NCI-H2081 (cell line): ENCODE data around the gene ZNF749.

Experiments
- DNase-seq, 2 experiments: peaks; one replicate each; lab custom pipeline; 2025; lab: John Stamatoyannopoulos, UW

ZNF749 gene

DNA sequence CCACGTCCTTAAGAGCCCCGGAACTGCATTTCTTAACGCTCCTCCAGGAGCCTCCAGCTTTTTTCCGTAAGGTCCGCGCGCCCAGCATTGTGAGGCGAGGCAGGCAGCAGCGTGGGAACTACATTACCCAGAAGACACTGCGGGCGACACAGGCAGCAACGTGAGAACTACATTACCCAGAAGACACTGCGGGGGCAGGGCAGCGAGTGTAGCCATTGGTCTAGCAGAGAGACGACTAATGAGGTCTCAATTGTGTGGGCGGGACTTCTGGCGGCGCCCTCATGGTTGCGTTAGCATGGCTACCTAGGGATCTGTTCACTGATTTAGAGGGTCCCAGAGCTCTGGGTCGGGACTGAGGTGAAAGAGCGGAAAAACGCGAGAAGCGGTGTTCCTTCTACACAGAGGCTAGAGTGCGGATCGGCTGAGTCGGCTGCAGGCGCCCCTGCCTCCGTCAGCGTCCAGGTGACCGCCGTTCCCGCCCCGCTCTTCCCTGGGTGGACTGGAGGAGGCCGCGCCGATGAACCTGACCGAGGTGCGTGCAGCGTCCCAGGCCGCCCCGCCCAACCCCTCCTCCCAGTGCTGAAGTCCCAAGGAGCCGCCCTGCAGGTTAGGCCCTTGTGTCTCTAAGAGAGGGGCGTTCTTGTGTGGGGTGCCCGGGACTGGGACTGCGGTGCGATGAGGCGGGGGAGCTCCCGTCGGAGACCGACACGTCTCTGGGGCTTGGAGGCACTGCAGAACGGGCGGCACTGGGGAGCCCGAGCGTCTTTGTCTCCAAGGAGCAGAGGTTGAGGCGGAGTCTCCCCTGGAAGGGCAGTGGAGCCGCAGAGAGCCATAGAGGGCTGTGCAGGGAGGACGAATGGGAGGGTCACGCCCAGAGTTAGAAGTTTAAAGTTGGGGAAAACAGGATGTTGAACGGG, at the start of gene ZNF749:
Gene ZNF749, plus strand, starts transcription at position 264 of the 917 bp plus-strand sequence. Its CDS starts 254 bp downstream, at position 518.
- peak; percentile 96 to 98 for DNase-seq

DNA sequence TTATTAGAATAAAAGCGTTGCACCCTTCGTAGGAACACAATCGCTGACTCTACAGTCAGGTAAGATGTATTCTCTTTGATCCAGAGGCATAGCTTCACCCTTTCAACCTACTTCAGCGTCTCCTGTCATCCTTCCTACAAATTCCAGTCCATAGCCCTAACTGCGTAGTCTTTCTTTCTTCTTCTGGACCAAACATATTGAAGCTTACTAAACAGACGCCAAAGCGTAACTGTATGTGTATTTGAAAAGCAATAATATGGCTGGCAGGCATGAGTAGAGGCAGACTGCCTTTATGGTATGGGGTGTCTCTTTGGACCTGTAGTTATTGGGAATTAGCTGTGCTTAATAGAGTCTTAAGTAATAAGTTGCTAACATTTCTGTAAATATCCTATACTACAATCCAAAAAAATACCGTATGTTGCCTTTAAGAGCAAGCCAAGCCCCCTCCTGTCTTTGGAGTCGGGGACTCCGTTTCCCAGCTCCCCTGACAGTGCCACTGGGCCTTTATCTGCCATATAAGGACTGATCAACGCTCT, 45.9 kb upstream of the ZNF749 start:
- DNase-seq, result no peak

DNA sequence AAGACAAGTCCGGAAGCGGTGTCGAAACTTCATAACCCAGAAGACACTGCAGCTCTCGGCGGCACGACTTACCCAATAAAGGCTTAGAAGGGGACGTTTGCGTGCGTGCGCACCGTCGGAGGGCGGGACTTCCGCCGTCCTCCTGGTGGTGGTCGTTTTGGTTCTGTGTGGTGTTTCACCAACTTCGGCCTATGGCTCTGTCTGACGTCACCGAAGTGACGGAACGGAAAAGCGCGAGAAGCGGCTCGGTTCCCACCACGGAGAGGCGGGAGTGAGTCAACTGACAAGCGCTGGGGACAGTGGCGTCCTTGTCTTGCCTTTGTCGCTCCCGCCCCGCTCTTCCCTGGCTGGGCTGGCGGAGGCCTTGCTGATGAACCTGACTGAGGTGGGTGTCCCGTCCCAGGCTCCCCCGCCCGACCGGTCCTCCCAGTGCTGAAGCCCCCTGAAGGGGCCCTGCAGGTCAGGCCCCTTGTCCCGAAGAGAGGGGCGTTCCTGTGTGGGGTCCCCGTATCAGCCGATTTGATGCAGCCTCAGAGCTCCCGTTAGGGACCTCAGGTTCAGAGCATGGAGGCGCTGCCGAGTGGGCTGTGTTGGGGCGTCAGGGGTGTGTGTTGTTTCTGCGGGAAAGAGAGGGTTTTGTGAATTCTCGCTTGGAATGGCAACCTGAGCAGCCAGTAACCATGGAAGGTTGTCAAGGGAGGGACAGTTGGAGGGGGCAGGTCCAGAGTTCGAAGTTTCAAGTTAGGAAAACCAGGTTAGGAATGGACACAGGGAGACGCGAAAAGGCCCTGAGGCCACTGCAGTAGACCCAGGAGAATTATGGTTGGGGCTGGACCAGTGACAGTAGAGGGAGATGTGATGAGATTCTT, 45.2 kb upstream of the ZNF749 start, which contains the start of gene ZNF548:
Gene ZNF548, plus strand, starts transcription at position 125 of the 869 bp plus-strand sequence. Its CDS starts 246 bp downstream, at position 371.
- DNase-seq, result peak; percentile 95 to 98

DNA sequence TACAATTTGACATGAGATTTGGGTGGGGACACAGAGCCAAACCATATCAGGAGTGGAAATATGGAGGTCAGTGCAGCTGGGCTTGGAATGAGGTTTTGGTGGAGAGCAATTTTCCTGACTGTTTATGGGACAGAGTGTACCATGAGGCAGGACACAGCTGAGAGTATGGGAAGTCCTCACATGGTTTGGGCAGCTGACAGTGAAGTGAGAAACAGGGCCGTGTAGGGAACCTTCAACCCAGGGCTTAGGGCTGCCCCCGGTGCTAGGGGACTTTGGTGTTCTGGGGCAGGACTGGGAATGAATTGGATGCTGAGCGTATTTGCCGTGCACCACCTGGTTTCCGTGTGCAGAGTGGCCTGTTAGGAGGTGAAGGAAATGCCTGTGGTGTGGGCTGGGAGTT, 39.4 kb upstream of the ZNF749 start:
- no peak for DNase-seq

DNA sequence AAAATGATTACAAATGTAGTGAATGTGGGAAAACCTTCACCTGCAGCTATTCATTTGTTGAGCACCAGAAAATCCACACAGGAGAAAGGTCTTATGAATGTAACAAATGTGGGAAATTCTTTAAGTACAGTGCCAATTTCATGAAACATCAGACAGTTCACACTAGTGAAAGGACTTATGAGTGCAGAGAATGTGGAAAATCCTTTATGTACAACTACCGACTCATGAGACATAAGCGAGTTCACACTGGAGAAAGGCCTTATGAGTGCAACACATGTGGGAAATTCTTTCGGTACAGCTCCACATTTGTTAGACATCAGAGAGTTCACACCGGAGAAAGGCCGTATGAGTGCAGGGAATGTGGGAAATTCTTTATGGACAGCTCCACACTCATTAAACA, 36.3 kb upstream of the ZNF749 start:
- DNase-seq, result no peak

DNA sequence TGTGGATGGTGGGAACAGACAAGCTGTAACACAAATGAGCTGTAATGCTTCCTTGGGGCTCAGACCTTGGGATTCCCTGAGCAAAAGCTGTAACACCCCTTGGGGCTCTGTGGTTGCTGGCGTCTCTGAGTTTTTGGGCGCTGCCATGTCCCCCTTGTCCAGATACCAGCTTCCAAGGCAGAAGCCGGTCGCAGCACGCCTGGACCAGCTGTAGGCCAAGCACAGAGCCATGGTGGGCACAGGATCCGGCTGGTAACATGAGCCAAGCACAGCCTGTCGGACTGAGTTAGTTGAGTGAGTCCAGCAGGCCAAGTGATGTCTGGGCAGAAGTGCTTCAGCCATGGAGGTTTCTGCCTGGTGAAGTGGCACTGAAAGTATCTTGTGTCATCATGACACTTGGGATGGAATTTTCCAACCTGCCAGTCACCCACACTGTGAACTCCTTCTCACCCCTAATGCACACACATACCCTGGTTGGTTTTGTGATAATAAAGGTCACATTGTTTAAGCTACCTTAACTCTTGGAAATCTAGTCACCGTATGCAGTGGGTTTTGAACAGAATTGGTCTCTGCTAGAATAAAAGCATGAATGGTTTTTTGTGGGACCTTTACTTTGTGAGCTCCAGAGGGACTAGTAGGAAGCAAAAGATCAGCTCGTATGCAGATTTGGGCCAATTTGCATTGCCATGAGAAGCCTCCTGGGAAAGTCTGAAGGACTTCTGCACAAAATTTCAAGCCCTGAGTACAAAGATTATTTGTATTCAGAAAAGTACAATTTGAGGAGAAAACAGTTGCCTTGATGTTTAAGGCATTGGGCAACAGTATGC, 31.2 kb upstream of the ZNF749 start:
- no peak for DNase-seq

DNA sequence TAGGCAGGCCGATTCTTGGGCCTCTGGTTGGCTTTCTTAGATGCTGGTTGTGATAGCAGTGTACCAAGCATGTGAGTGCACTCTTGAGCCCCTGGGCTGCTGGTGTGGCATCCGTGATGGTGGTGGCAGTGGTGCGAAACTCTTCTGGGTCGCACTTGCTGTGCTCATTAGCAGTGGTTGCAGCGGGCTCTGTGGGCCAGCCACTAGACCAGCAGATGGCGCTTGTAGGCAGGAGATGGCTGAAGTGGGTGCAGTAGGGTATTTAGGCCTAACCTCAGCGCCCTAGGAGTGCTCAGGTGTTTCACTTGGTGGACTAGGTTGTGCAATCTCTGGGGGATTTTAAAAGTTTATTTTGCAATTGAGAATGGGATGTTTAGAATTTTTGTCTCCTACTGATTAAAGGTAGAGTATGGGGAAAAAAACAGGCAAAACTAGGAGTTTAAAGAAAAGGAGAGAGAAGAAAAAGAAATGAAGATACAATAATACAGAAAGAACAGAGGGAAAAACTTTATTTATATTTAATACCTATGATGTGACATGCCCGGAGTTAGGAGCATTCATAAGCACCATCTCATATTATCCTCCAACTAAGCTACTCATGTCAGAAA, 28.5 kb upstream of the ZNF749 start:
- DNase-seq, result peak; percentile 52 to 63

DNA sequence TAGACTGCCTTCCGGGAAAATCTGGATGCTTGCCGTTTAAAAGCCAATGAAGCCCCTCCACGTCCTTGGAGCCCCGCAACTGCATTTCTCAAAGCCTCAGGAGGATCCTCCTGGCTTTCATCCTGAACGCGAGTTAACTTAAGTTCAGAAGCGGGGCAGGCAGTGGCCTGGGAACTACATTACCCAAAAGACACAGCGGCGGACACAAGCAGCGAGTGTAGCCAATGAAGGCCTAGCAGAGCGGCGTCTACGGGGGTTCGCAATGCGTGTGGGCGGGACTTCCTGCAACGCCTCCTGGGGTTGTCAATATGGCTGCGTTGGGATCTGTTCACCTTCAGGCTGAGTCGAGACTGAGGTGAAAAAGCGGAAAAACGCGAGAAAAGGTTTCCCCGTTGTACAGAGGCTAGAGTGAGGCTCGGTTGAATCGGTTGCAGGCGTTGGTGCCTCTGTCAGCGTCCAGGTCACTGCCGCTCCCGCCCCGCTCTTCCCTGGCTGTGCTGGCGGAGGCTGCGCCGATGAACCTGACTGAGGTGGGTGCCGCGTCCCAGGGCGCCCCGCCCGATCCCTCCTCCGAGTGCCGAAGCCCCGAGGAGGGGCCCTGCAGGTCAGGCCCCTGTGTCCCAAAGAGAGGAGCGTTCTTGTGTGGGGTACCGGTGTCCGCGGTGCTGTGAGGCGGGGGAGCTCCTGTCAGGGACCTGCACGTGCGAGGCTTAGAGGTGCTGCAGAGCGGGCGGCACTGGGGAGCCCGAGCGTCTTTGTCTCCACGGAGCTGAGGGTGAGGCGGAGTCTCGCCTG, 24.1 kb upstream of the ZNF749 start, which contains the start of gene ZNF17:
Gene ZNF17, plus strand, starts transcription at position 285 of the 795 bp plus-strand sequence. CDS start 2,455 bp downstream, outside the sequence.
- peak; percentile 90 to 94 for DNase-seq

DNA sequence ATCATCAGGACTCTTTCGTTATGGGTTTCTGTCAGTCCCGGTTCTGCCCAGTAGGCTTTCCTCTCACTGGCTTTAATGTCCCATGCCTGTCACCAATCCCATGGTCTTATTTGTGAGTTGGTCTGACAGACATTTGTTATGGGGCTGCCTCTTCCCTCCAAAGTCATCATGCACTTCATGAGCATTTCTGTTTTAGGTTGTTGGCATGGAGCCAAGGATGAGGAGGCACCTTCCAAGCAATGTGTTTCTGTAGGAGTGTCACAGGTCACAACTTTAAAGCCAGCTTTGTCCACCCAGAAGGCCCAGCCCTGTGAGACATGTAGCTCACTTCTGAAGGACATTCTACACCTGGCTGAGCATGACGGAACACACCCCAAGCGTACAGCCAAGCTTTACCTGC, 15.7 kb upstream of the ZNF749 start:
- DNase-seq, result no peak

DNA sequence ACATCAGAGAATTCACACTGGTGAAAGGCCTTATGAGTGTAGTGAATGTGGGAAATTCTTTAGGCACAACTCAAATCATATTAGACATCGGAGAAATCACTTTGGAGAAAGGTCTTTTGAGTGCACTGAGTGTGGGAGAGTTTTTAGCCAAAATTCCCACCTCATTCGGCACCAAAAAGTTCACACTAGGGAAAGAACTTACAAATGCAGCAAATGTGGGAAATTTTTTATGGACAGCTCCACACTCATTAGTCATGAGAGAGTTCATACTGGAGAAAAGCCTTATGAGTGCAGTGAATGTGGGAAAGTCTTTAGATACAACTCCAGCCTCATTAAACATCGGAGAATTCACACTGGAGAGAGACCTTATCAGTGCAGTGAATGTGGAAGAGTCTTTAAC, 14.1 kb upstream of the ZNF749 start:
- DNase-seq, result no peak

DNA sequence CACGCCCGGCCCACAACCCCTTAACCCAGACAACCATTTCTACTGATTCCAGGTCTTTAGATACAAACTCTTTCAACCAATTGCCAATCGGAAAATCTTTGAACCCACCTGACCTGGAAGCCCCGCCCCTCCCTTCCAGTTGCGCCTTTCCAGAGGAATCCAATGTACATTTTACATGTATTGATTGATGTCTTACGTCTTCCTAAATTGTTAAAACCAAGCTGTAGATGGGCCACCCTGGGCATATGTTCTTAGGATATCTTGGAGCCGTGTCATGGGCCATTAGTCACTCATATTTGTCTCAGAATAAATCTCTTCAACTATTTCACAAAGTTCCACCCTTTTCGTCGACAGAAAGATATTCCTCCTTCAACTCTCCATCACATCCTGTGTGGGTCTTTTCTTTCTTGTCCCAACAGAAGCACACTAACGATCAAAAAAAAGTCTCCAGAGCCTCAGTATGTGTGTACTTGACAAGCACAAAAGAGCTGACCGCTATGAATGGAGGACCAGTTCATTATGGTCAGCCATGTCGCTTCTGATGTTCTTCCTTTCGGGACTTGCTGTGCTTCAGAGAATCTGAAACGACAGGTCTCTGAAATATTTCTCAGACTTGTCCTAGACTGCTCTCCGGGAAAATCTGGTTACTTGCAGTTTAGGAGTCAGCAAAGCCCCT, 601 bp upstream of the ZNF749 start:
- peak in 1 of 2 experiments; percentile 44 for DNase-seq

DNA sequence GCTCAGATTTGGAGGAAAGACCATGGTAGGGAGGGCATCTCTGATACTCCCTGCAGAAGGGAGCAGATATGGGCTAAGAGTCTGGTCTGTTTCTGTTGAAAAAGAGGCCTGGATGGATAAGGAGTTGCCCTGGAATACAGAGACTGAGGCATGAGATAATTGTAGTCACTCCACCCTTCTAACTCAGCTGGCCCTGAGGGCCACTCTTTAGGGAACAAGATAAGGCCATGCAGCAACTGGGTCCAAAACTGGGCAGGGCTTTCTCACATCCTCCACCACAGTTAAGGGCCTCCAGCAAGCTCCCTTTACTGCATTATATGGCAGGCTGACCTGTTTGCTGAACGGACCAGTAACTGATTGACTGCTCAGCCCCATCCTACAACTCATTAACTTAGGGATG, 1.3 kb downstream of the ZNF749 start:
- no peak for DNase-seq

DNA sequence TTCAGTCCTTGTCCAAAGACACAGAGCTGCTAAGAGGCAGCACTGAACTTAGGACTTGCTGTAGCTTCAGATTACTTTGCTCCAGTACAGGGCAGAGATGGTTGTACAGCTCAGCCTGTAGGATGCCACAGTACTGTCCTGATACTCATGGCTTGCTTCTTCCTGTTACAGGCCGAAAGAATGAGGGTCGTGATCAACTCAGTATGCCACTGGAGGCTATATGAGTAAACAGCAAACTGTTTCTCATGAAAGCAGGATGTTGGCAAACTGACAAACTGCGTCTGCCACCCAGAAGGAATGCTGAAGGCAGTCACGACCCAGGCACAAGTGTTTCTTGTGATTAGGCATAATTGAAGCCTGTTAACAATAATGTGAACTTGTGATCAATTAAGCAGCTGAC, 2.8 kb downstream of the ZNF749 start:
- DNase-seq, result no peak

DNA sequence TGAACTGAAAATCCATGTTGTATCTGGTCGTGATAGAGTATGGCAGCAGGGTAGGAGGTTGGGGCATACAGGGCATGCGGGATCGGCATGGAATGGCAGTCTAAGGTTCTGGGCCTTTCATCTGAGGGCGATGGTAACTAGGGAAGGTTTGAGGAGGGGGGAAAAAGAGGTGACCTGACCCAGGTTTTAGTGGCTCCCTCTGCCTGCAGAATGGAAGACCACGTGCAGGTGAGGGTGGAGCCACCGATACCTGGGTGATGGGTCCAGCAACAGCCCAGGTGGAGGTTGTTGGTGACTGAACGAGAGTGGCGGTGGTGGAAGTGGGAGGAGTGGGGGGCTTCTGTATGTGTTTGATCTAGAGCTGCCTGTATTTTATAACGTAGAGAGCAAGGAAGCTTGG, 3.8 kb downstream of the ZNF749 start:
- no peak for DNase-seq

DNA sequence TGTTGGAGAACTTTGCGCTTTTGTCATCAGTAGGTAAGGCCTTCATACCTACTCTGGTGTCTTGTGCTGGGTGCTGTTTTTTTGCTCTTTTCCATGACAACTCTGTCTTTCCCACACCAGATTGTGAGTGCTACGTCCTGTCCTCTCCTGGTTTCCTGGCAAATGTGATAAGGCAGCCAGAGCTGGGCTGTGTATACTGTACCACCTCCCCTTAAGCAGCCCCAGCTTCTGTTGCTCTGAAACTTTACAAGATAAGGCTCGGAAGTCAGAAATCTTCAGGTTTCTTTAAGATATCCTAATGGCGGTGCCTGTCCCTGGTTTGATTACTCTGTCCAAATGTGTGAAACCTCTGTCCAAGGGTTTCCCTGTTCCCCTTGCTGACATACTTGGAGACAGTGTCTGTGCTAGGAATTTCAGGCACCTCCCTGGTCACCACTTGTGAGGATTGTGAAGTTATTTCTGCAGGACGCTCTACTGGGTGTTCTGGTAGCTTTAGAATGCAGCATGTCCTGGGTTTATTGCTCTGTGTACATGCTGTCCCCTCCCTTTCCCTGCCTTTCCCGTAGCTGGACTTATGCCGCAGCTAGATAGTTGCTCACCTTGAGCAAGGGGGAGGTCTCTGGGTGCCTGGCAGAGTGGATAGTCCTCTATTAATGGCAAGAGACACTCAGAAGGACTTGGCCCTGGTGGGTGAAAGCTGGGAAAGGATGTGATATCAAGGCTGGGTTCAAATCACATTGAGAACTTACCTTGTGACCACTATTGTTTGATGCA, 7.0 kb downstream of the ZNF749 start:
- DNase-seq, result no peak

DNA sequence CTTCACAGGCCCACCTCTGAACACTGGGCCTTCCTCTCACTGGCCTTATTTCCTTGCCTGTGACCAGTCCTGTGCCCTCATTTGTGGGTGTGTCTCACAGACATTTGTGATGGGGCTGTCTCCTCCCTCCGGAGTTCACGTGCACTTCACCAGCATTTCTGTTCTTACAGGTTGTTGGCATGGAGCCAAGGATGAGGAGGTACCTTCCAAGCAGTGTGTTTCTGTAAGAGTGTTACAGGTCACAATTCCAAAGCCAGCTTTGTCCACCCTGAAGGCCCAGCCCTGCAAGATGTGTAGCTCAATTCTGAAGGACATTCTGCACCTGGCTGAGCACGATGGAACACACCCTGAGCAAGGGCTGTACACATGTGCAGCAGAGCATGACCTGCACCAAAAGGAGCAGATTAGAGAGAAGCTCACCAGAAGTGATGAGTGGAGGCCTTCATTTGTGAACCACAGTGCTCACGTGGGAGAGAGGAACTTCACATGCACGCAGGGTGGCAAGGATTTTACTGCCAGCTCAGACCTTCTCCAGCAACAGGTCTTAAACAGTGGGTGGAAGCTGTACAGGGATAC, 8.1 kb downstream of the ZNF749 start:
- no peak for DNase-seq

DNA sequence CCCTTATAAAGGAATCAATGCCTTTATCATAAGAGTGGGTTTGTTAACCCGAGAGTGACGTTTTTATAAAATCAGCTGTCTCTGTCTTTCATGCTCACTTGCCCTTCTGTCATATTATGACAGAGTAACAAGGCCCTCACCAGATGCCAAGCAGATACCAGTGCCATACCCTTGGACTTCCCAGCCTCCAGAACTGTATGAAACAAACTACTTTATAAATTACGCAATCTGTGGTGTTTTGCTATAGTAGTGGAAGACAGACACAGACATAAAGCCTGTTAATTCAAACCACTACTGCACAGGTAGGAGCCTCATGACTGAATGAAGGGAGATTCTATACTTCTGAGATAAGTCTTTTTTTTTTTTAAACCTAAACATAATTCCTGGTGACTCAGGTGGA, 17.2 kb downstream of the ZNF749 start:
- DNase-seq, result no peak

DNA sequence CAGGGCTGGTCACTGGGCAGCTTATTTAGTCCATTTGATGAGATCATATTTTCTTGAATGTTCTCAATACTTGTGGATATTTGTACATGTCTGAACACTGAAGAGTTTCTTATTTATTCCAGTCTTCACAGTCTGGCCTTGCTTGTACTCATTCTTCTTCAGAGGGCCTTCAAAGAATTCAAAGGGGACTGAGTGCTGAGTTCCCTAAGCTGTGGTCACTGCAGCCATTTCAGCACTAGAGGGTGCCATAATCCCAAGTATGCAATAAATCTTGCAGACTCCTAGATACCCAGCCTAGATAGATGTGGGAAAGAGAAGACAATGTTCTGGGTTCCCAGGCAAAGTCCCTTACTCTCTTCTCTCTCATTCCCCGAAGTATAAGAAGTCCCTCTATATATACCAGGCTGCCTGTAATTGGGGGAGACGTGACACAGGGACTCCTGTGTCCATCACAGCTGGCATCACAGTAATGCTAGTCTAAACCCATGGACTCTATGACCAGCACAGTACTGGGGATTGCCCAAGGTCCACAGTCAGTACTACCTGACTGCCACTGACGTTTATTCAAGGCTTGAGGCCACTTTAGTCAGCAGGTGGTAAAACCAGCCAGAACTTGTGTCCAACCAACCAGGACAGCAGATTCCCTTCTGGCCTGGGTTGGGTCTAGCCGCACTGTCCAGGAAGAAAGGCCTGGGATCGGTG, 30.7 kb downstream of the ZNF749 start:
- peak; percentile 25 for DNase-seq
